ENCODE measurements around the gene RYR3. TPM values are rescaled to one million over a fixed set of nuclear protein-coding genes. Genes with fewer than 3 reads are reported as not detected.

RYR3 gene
- total RNA-seq (not detected), polyA plus RNA-seq (under 1 TPM in 2 of 3 donors, not detected in 1; 0.17 to 0.22 TPM), total RNA-seq (0 to 0.09 (median 0) reads per million in 6 experiments)

- H3K9me3 Mint-ChIP-seq: peaks cover 0 to 3% (median 0%) of the 10 kb centered on the region in 9 donors
- no peak for DNase-seq
- H3K27ac Mint-ChIP-seq: peak within 1 kb of the TSS in 1 of 10 donors; percentile 5
- POLR2A ChIA-PET: no interaction called here
- H3K27me3 Mint-ChIP-seq: peaks cover 30 to 62% (median 41%) of the 10 kb centered on the region in 5 donors
- peaks cover 1 to 4% (median 4%) of the 10 kb centered on the region in 3 donors for H3K36me3 Mint-ChIP-seq
- H3K4me1 Mint-ChIP-seq: peaks cover 0 to 14% (median 4%) of the 10 kb centered on the region in 4 donors
- H3K4me3 Mint-ChIP-seq: peak within 1 kb of the TSS in 3 of 10 donors; percentile 30 to 51 (median 39)
- no peak for ATAC-seq
Observed at GRCh38 chr15:33310481-33311311, at the start of gene RYR3. Gene RYR3, plus strand, starts transcription at chr15:33310967. Its CDS starts 79 bp downstream, at chr15:33311046.

- H3K9me3 Mint-ChIP-seq: peaks cover 0 to 3% (median 0%) of the 10 kb centered on the region in 9 donors
- no peak overlapping the region for H3K27ac Mint-ChIP-seq
- H3K27me3 Mint-ChIP-seq: peaks cover 0 to 3% (median 0%) of the 10 kb centered on the region in 5 donors
- H3K4me3 Mint-ChIP-seq: no peak overlapping the region
- ATAC-seq: no peak
- H3K4me1 Mint-ChIP-seq: no peaks in the 10 kb centered on the region
- H3K36me3 Mint-ChIP-seq: no peaks in the 10 kb centered on the region
- DNase-seq: no peak
- POLR2A ChIA-PET: no interaction called here
Observed at GRCh38 chr15:33262306-33262705, 48.5 kb upstream of the RYR3 start.

DNA sequence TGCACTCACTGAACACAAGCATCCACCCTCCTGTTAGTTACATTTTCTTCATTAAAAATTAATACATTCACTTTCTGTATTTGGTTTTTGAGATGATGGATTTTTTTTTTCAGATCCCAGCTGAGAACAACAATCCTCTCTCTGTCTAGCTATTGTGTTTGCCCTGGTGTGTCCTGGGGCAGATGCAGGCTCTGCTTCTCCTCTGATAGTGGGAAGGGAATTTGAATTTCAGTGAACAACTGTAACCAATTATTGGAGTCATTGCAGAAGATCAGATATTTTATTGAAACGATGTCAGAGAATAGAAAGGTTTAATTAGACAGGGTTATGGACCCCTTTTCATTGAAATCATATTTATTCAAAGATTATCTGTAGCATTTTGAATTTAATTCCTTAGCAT lies 33.1 kb upstream of the RYR3 start:
- ATAC-seq (no peak), DNase-seq (no peak)
- H3K4me3 Mint-ChIP-seq: no peak overlapping the region
- H3K27me3 Mint-ChIP-seq: peaks cover 3 to 33% (median 17%) of the 10 kb centered on the region in 5 donors
- peaks cover 0 to 20% (median 8%) of the 10 kb centered on the region in 9 donors for H3K9me3 Mint-ChIP-seq
- H3K27ac Mint-ChIP-seq: no peak overlapping the region
- POLR2A ChIA-PET: no interaction called here
- peaks cover 0 to 17% (median 0%) of the 10 kb centered on the region in 3 donors for H3K36me3 Mint-ChIP-seq
- H3K4me1 Mint-ChIP-seq: no peaks in the 10 kb centered on the region

DNA sequence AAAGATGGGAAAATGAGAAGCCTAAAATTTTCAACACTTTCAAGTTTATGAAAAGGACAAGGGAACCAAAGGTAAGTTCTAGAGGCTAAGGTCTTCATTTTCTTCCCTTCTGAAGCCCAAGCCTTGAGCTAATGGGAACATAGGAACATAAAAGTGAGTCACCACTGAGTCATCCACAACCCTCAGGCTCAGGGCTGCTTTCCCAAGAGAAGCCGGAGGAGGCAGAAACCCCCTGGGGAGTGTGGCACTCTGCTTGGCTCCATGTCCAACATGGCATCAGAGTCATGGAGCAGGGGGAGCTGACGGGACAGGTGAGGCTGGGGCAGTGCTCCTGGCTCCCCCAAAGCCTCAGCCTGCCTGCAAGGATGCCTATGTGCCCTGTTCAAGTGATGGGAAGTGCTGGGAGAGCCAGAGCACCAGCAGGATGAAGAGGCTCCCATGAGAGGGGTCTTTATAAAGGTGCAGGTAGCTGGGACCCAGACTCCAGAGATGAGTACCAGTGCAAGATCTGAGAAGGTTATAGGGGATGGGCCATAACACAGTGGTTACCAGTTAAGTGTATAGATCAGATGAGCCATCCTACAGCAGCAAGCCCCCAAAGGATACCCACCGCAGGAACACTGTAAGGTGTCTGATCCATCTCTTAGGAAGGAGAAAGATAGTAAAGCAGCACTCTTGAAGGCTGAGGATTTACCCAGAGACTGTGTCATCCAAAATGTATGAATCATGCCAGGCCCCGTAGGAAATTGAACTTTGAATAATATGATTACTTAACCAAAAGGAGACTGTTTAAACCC lies 31.8 kb upstream of the RYR3 start:
- peaks cover 0 to 12% (median 4%) of the 10 kb centered on the region in 9 donors for H3K9me3 Mint-ChIP-seq
- peaks cover 0 to 14% (median 0%) of the 10 kb centered on the region in 3 donors for H3K36me3 Mint-ChIP-seq
- H3K4me3 Mint-ChIP-seq: no peak overlapping the region
- POLR2A ChIA-PET: no interaction called here
- no peaks in the 10 kb centered on the region for H3K4me1 Mint-ChIP-seq
- ATAC-seq (no peak), DNase-seq (no peak)
- no peak overlapping the region for H3K27ac Mint-ChIP-seq
- peaks cover 3 to 21% (median 7%) of the 10 kb centered on the region in 5 donors for H3K27me3 Mint-ChIP-seq

GRCh38 chr15:33279613-33280205 lies 31.1 kb upstream of the RYR3 start:
- Mint-ChIP-seq H3K4me3 (no peak overlapping the region), H3K9me3 (peaks cover 0 to 6% (median 0%) of the 10 kb centered on the region in 9 donors), H3K36me3 (peaks cover 0 to 11% (median 0%) of the 10 kb centered on the region in 3 donors), H3K4me1 (no peaks in the 10 kb centered on the region), H3K27me3 (peaks cover 1 to 19% (median 5%) of the 10 kb centered on the region in 5 donors), H3K27ac (no peak overlapping the region)
- POLR2A ChIA-PET: no interaction called here
- ATAC-seq (no peak), DNase-seq (no peak)

DNA sequence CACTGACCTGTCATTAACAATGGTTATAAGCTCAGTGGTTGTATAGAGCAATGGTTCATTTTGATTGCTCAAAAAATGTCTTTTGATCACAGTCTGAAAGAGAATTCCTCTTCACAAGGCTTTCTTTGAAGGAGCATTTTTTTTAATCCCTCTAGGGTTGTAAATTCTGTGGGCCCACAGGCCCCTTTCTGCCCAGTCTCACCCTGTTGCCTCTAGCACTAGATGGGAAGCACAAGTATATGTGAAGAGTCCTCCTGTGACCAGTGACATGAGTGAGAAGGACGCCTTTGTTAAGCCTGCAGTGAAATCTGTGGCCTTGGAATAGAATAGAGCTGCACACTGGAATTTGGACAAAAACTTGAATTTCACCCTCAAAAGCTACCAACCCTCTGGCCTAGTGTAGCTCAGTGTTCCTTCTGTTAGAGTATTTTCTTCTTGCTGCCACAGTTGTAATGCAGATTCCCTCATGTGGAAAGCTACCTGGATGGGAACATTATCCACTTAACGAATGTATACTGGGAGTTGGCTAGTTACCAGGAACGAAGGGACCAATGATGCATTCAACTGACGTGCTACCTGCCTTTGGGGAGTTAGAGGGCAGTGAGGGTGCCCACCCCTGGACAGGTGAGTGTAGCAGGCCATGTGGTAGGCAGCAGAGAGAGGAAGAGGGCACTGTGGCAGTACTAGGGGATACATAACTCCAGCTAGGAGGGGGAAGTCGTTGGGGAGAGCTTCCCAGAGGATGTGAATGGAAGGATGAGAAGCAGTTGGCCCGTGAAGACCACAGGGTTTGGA lies 28.3 kb upstream of the RYR3 start:
- Mint-ChIP-seq H3K4me3 (no peak overlapping the region), H3K36me3 (no peaks in the 10 kb centered on the region), H3K9me3 (peaks cover 0 to 2% (median 0%) of the 10 kb centered on the region in 9 donors), H3K27me3 (peaks cover 0 to 5% (median 4%) of the 10 kb centered on the region in 5 donors), H3K27ac (no peak overlapping the region), H3K4me1 (no peaks in the 10 kb centered on the region)
- POLR2A ChIA-PET: no interaction called here
- DNase-seq (no peak), ATAC-seq (no peak)

- Mint-ChIP-seq H3K27me3 (peaks cover 0 to 4% (median 0%) of the 10 kb centered on the region in 5 donors), H3K4me3 (no peak overlapping the region), H3K36me3 (no peaks in the 10 kb centered on the region), H3K9me3 (peaks cover 0 to 2% (median 0%) of the 10 kb centered on the region in 9 donors), H3K4me1 (no peaks in the 10 kb centered on the region), H3K27ac (no peak overlapping the region)
- ATAC-seq (no peak), DNase-seq (no peak)
- POLR2A ChIA-PET: no interaction called here
Observed at GRCh38 chr15:33283576-33283975, 27.2 kb upstream of the RYR3 start.

- H3K9me3 Mint-ChIP-seq: no peaks in the 10 kb centered on the region
- H3K36me3 Mint-ChIP-seq: no peaks in the 10 kb centered on the region
- peaks cover 0 to 4% (median 0%) of the 10 kb centered on the region in 5 donors for H3K27me3 Mint-ChIP-seq
- no peak for DNase-seq
- POLR2A ChIA-PET: no interaction called here
- no peak for ATAC-seq
- no peak overlapping the region for H3K4me3 Mint-ChIP-seq
- H3K4me1 Mint-ChIP-seq: no peaks in the 10 kb centered on the region
- H3K27ac Mint-ChIP-seq: no peak overlapping the region
Observed at GRCh38 chr15:33284336-33284735, 26.4 kb upstream of the RYR3 start.

DNA sequence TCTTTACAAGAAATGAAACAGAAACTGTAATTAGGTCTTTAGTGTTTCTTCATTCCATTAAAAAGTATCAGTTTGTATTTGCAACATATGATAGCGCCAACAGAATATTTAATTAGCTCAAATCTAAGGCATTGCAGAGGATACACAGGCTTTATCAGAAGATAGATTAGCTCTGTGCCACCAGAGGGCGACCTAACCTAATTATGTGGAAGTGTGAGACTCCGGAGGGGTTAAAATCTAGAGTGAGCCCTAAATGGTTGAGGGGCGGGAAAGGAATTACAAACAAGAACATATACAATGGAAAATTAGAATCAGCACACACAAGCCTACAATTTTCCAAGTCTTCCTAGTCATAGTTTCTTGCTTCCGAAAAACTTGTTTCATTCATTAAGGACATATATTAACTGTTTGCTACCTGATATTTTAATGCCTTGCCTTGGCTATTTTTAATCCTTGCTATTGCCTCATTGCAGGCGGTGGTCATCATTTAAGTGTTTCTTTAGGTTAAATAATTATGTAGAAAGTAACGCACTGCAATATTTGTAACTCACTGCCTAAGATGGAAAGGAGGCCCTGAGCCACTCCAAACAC lies 18.0 kb upstream of the RYR3 start:
- H3K27ac Mint-ChIP-seq: no peak overlapping the region
- H3K4me3 Mint-ChIP-seq: no peak overlapping the region
- H3K4me1 Mint-ChIP-seq: no peaks in the 10 kb centered on the region
- H3K27me3 Mint-ChIP-seq: peaks cover 2 to 12% (median 3%) of the 10 kb centered on the region in 5 donors
- ATAC-seq (no peak), DNase-seq (peak in 7 of 10 donors; percentile 8 to 43 (median 17))
- H3K36me3 Mint-ChIP-seq: no peaks in the 10 kb centered on the region
- POLR2A ChIA-PET: no interaction called here
- no peaks in the 10 kb centered on the region for H3K9me3 Mint-ChIP-seq

- DNase-seq: no peak
- Mint-ChIP-seq H3K36me3 (no peaks in the 10 kb centered on the region), H3K9me3 (no peaks in the 10 kb centered on the region), H3K27me3 (peaks cover 2 to 12% (median 6%) of the 10 kb centered on the region in 5 donors), H3K4me3 (no peak overlapping the region), H3K27ac (peak overlapping the region in 1 of 10 donors; percentile 31), H3K4me1 (no peaks in the 10 kb centered on the region)
- POLR2A ChIA-PET: no interaction called here
- no peak for ATAC-seq
Observed at GRCh38 chr15:33293713-33294334, 16.9 kb upstream of the RYR3 start.

DNA sequence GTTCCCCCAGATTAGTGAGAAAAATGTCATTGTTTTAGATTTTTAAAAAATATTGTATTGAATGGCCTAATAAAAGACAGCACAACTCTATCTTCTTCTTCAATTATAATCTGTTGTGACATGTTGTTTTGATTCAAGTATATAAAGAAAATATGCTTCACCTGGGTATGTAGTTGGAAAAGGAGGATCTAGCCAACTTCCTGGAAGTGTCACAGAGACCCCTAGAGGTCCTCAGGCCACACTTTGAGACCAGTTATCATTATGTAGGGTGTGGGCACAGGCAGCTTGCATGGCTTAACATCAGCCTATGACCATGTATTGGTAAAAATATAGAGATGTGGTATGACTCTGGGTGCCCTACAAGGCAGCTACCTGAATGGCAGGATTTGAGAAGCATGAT lies 14.7 kb upstream of the RYR3 start:
- H3K9me3 Mint-ChIP-seq: no peaks in the 10 kb centered on the region
- H3K4me1 Mint-ChIP-seq: no peaks in the 10 kb centered on the region
- no peak overlapping the region for H3K27ac Mint-ChIP-seq
- POLR2A ChIA-PET: no interaction called here
- H3K36me3 Mint-ChIP-seq: no peaks in the 10 kb centered on the region
- no peak overlapping the region for H3K4me3 Mint-ChIP-seq
- ATAC-seq (no peak), DNase-seq (no peak)
- H3K27me3 Mint-ChIP-seq: peaks cover 4 to 25% (median 10%) of the 10 kb centered on the region in 5 donors
